GM19238 (cell line): ENCODE measurements around the gene ZNF628.

Experiments
- DNase-seq: peaks from one replicate; pipeline ENCODE4 v3.0.0; 2011; ENCODE audit warnings: low spot score; ENCODE audit not compliant: insufficient read length

ZNF628 gene

GRCh38 chr19:55464662-55465054 is 11.8 kb upstream of the ZNF628 start, which contains the start of gene C19orf85:
Gene C19orf85 (minus strand): TSS chr19:55464751. CDS start chr19:55464554, 197 bp downstream.
- no peak for DNase-seq

GRCh38 chr19:55465460-55466240 is 10.8 kb upstream of the ZNF628 start:
- DNase-seq = no peak

GRCh38 chr19:55466241-55466614 is 10.2 kb upstream of the ZNF628 start:
- DNase-seq = no peak

- DNase-seq = peak; percentile 82
Measured at GRCh38 chr19:55467236-55468053, 9.0 kb upstream of the ZNF628 start.

GRCh38 chr19:55468054-55468393 is 8.4 kb upstream of the ZNF628 start:
- DNase-seq = no peak

GRCh38 chr19:55471266-55471665 is 5.2 kb upstream of the ZNF628 start:
- DNase-seq = no peak

GRCh38 chr19:55472463-55472862 is 4.0 kb upstream of the ZNF628 start:
- DNase-seq = no peak

GRCh38 chr19:55473225-55474012 is 3.0 kb upstream of the ZNF628 start:
- DNase-seq = no peak

- no peak for DNase-seq
Measured at GRCh38 chr19:55474269-55475265, 1.9 kb upstream of the ZNF628 start.

GRCh38 chr19:55477905-55478304 is 1.5 kb downstream of the ZNF628 start:
- no peak for DNase-seq

- no peak for DNase-seq
Measured at GRCh38 chr19:55478364-55478763, 1.9 kb downstream of the ZNF628 start.

GRCh38 chr19:55479045-55479444 is 2.6 kb downstream of the ZNF628 start:
- DNase-seq = no peak

- DNase-seq = no peak
Measured at GRCh38 chr19:55479451-55480230, 3.2 kb downstream of the ZNF628 start.

- DNase-seq = no peak
Measured at GRCh38 chr19:55481148-55481793, 4.9 kb downstream of the ZNF628 start.

GRCh38 chr19:55481794-55482155 is 5.4 kb downstream of the ZNF628 start:
- DNase-seq = no peak

- DNase-seq = no peak
Measured at GRCh38 chr19:55482156-55482961, 5.9 kb downstream of the ZNF628 start.

- no peak for DNase-seq
Measured at GRCh38 chr19:55482967-55483705, 6.7 kb downstream of the ZNF628 start.
